HL-60/S4 treated with retinoic acid at 250 ng/mL for 4 days and 3 days (cell line): Measurements from ENCODE around the gene FAAP20.

Experiments
- in situ Hi-C: fragments of 300-500 bp; cut with MboI; formaldehyde crosslinking; loops from 2 replicates; pipeline ENCODE4 v1.7.0; 2022; ENCODE audit warnings: low sequenced_read_pairs

Gene FAAP20

GRCh38 chr1:2212532-2213491 is 18.2 kb upstream of the FAAP20 start:
- in situ Hi-C loops, result no loop called here

- in situ Hi-C loops, result no loop called here
Measured at GRCh38 chr1:2212274-2212531, 17.6 kb upstream of the FAAP20 start.

DNA sequence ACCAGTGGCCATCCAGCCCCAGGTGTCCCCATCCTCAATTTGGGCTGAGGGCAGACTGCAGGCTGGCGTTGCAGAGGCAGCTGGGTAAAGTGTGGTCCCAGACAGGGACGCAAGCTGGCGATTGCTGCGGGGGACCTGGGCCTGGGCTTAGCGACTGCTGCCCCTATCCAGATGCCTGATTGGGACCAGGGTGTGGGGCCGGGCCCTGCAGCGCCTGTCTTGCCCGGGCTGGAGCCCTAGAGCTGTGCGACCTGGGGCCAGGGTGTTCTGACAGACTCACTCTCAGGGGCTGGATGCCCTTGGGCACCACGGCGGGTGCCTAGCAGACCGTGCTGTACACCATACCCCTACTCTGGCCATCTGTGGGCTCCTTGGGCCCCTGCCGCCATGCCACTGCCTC is 16.2 kb upstream of the FAAP20 start:
- in situ Hi-C loops, result no loop called here

- in situ Hi-C loops, result no loop called here
Measured at GRCh38 chr1:2210084-2210653, 15.6 kb upstream of the FAAP20 start.

GRCh38 chr1:2209400-2210083 is 15.0 kb upstream of the FAAP20 start:
- in situ Hi-C loops, result no loop called here

- in situ Hi-C loops, result no loop called here
Measured at GRCh38 chr1:2208309-2209239, 14.0 kb upstream of the FAAP20 start.

DNA sequence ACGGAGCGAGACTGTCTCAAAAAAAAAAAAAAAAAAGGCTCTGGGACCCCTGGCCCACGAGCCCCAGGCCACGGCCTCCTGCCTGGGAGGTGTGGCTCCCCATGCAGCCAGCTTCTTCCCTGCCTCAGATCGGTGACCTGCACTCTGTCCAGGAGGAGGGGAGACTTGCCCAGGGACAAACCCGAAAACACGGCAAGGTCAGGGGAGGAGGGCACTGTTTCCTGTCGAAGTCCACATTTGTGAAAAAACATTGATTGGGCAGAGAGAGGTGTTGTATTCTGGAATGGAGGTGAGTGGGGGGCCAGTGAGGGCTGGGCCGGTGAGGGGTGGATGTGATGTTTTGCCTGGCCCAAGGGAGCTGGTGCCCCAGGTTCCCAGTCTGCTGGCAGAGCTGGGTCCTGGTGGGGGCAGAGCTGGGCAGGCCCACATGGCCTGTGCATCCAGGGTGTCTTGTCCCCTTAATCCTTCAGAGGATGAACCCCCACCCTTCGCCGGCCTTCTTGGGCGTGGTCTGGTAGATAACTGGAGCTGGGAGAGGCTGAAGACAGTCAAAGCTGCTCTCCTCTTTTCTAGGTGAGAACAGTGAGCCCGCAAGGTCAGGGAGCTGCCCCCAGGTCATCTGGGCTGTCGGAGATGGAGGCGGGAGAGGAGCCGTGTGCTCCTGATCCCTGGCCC is 12.4 kb upstream of the FAAP20 start:
- in situ Hi-C loops, result no loop called here

DNA sequence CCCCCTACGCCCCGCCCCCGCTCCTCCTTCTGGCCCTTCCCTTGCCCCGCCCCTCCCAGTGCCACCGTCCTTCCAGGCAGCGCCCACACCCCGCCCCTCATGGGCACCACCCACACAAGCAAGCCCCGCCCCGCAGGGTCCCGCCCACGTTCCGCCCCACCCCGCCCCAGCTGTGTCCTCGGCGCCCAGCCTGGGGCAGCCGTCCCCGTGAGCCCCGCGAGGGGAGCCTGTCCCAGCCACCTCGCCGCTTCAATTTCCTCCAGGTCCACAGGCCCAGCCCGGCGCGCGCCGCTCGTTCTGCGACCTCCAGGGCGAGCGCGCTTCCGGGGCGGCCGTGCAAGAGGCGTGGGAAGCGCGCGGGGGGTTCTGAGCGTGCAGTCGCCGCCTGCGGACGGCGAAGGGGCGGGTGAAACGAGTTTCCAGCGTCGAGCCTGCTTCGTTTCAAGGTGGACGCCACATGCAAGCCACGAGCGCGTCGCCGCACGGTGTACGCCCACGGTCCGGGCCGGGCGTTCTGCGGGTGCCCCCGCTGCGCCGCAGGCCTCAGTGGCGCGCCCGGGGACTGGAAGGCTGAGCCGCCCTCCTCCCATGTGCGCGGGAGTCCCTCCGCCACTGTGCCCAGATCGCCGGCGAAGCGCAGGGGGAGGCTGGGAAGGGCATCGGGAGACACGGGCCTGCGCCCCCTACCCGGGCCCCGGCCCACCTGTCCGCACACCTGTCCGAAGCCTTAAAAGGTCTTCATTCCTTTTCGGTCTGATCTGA is 10.8 kb upstream of the FAAP20 start:
- in situ Hi-C loops, result no loop called here

- in situ Hi-C loops, result no loop called here
Measured at GRCh38 chr1:2204415-2205190, 10.0 kb upstream of the FAAP20 start.

- in situ Hi-C loops, result no loop called here
Measured at GRCh38 chr1:2203671-2204414, 9.3 kb upstream of the FAAP20 start.

- in situ Hi-C loops, result no loop called here
Measured at GRCh38 chr1:2202843-2203601, 8.4 kb upstream of the FAAP20 start.

DNA sequence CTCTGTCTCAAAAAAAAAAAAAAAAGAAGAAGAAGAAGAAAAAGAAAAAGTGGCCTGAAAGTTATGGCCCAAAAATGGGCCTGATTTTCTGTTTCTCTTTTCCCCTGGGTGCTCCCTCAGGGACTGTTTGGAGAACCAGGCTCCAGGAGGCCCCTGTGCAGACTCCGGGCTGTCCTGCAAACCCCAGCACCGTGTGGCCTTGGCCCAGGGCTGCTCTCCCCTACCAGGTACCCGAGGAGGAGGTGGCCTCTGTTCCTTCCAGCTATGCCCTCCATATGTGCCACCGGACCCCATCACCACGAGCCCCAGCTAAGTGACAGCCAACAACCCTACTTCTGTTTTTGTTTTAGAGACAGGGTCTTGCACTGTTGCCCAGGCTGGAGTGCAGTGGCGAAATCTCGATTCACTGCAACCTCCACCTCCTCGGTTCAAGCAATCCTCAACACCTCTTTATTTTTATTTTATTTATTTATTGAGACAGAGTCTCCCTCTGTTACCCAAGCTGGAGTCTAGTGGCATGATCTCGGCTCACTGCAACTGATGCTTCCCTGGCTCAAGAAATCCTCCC is 7.5 kb upstream of the FAAP20 start:
- in situ Hi-C loops, result no loop called here

DNA sequence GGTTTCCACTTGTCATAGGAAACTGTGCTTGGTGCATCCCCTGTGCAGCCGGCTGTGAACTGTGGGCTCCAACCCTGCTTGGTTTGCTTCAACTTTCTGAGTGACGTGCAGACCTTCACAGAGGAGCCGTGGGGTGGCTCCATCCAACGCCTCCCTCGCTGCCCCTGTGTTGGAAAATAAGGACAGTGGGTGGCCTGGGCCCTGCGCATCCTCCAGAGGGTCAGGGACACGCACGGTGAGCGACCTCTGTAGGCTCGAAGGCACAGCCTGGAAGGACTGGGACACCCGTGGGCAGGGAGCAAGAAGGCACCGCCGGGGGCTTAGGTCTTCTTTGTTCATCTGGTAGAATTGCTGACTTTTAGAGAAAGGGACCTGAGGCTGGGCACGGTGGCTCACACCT is 6.5 kb upstream of the FAAP20 start:
- in situ Hi-C loops, result no loop called here

DNA sequence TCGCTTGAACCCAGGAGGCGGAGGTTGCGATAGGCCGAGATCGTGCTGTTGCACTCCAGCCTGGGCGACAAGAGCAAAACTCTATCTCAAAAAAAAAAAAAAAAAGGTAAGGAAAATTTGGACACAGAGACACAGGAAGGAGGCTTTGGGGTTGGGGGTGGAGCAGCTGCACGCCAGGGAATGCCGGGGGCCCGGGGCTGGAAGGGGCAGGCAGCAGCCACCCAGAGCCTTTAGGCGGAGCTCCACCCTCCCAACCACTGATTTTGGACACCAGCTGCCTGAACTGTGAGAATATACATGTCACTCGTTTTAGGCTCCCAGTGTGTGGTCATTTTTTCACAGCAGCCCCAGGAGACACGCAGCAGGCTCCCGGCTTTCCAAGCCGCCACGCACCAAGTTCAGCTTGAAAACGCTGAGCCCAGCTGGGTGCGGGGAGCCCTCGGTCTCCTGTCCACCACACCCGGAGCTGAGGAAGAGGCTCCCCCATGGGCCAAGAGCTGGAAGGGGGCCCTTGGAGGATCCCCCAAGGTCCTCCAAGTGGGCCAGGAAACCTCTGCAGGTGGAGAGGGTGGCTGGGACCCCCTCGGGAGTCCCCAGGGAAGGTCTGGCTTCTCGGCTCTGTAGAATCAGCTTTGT is 5.9 kb upstream of the FAAP20 start:
- in situ Hi-C loops, result no loop called here

- in situ Hi-C loops, result loop anchor here (10.0 to 25.0 kb wide), 2 partner anchors 176 to 388 kb away; partner anchors contain the start of gene PRXL2B
Measured at GRCh38 chr1:2199042-2199810, 4.7 kb upstream of the FAAP20 start.

DNA sequence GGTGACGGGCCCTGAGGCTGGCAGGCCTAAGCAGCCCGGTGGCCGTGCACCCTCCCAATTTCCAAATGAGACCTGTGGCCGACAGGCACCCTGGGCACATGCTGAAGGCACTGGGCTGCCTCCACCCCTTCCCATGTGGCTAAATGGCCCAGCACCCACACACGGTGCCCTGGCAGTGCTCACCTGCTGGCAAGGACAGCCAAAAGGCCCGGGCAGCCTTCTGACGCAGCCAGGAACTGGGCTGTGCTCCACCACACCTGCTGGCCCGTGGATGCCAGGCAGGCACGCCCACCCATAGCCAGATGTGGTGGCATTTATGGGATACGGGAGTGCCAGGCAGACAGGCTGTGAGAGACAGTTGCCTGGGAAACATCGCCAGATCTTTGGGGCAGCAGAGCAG is 4.0 kb upstream of the FAAP20 start:
- in situ Hi-C loops, result loop anchor here (10.0 to 25.0 kb wide), 2 partner anchors 176 to 389 kb away; partner anchors contain the start of gene PRXL2B
